H1 (cell line): Measurements from ENCODE around the gene PEPD. TPM values are rescaled to one million over a fixed set of nuclear protein-coding genes. Genes with fewer than 3 reads are reported as not detected.

Experiments
- CTCF ChIA-PET: fragments of 300-600 bp; sonication (Branson Sonifier 250); formaldehyde crosslinking; loops from one replicate; lab custom pipeline; 2021; ENCODE audit not compliant: partially characterized antibody; lab: Charles Lee
- POLR2A ChIA-PET: fragments of 300-600 bp; sonication (Branson Sonifier 250); formaldehyde crosslinking; loops from one replicate; lab custom pipeline; 2021; ENCODE audit warnings: inconsistent platforms; ENCODE audit not compliant: partially characterized antibody; lab: Charles Lee
- DNase-seq, 2 experiments: peaks; one replicate each; pipeline versions ENCODE4 v3.0.0 to v3.0.0-alpha.2; 2010 to 2022; ENCODE audit warnings: low spot score in 2 of 2, low read depth in 1 of 2, mixed read lengths in 1 of 2
- FAIRE-seq: peaks from 2 replicates; lab custom pipeline; 2011; peaks lifted over from hg19 to GRCh38; lab: Jason Lieb, UNC
- H2AFZ ChIP-seq: 2 replicates; pipeline ENCODE4 v1.8.1; 2012; ENCODE audit warnings: low read length, inconsistent platforms
- H2AK5ac ChIP-seq: 2 replicates; pipeline ENCODE4 v1.6.1; 2013; ENCODE audit warnings: low read depth, low read length
- H2BK120ac ChIP-seq: replicated peaks from 2 replicates; pipeline ENCODE3; 2013; ENCODE audit warnings: low read depth, low read length, inconsistent platforms
- H2BK12ac ChIP-seq: 2 replicates; pipeline ENCODE4 v1.6.1; 2013; ENCODE audit warnings: low read depth, low read length
- H2BK15ac ChIP-seq: 2 replicates; pipeline ENCODE4 v1.6.1; 2013; ENCODE audit warnings: low read length
- H2BK20ac ChIP-seq: 2 replicates; pipeline ENCODE4 v1.6.1; 2013; ENCODE audit warnings: low read length
- H2BK5ac ChIP-seq: 2 replicates; pipeline ENCODE4 v1.6.1; 2013; ENCODE audit warnings: low read depth, low read length
- H3K14ac ChIP-seq: 2 replicates; pipeline ENCODE4 v1.6.1; 2013; ENCODE audit warnings: inconsistent platforms; ENCODE audit not compliant: insufficient read length
- H3K18ac ChIP-seq: 2 replicates; pipeline ENCODE4 v1.6.1; 2013; ENCODE audit warnings: low read length; ENCODE audit errors: extremely low read depth
- H3K23ac ChIP-seq: 2 replicates; pipeline ENCODE4 v1.6.1; 2013; ENCODE audit warnings: inconsistent platforms; ENCODE audit not compliant: insufficient read length
- H3K23me2 ChIP-seq: 2 replicates; pipeline ENCODE4 v1.6.1; 2013; ENCODE audit warnings: low read depth, low read length
- H3K27ac ChIP-seq: 2 replicates; pipeline ENCODE4 v1.6.1; 2011; ENCODE audit warnings: low read depth, low read length, inconsistent platforms
- H3K27me3 ChIP-seq, 4 experiments: replicated peaks in 1 of 4; 1 replicate in 1 of 4; 2 replicates in 3 of 4; pipeline versions ENCODE4 v1.6.1 to v1.8.1; 2011 to 2013; ENCODE audit warnings: low read length in 3 of 4, mild to moderate bottlenecking in 3 of 4, inconsistent platforms in 2 of 4, mixed read lengths in 2 of 4, moderate library complexity in 1 of 4; ENCODE audit not compliant: control insufficient read depth in 3 of 4, insufficient read depth in 3 of 4; ENCODE audit errors: extremely low read depth in 1 of 4
- H3K36me3 ChIP-seq, 4 experiments: 2 replicates each; pipeline versions ENCODE4 v1.6.1 to v1.8.1; 2011 to 2013; ENCODE audit warnings: mild to moderate bottlenecking in 4 of 4, low read length in 3 of 4, moderate library complexity in 2 of 4, control low read depth in 1 of 4, inconsistent platforms in 1 of 4; ENCODE audit not compliant: insufficient read depth in 4 of 4, control insufficient read depth in 2 of 4
- H3K4ac ChIP-seq: replicated peaks from 2 replicates; pipeline ENCODE3; 2013; ENCODE audit warnings: low read length, low read depth, mixed read lengths, inconsistent platforms; ENCODE audit not compliant: insufficient read length
- H3K4me1 ChIP-seq, 4 experiments: replicated peaks in 1 of 4; 1 replicate in 1 of 4; 2 replicates in 3 of 4; pipeline versions ENCODE4 v1.6.1 to v1.8.1; 2011 to 2013; ENCODE audit warnings: low read length in 3 of 4, inconsistent platforms in 2 of 4, mixed read lengths in 1 of 4; ENCODE audit not compliant: insufficient read depth in 4 of 4, control insufficient read depth in 3 of 4
- H3K4me2 ChIP-seq, 2 experiments: 2 replicates each; pipeline versions ENCODE4 v1.6.1 to v1.8.1; 2011 to 2013; ENCODE audit warnings: low read depth in 2 of 2, low read length in 2 of 2, control low read depth in 1 of 2, inconsistent platforms in 1 of 2, mild to moderate bottlenecking in 1 of 2; ENCODE audit not compliant: insufficient read depth in 1 of 2
- H3K4me3 ChIP-seq, 4 experiments: fragments of 200-600, 300-600 bp in 1 of 4; sonication (generic), shearing (Covaris generic), sonication (Bioruptor Twin) in 1 of 4; 2 replicates each; pipeline versions ENCODE4 v1.5.1 to v1.8.1; 2011 to 2016; ENCODE audit warnings: low read length in 4 of 4, low read depth in 3 of 4, control low read depth in 2 of 4, inconsistent platforms in 2 of 4, mild to moderate bottlenecking in 2 of 4, mixed read lengths in 1 of 4, moderate library complexity in 1 of 4; ENCODE audit not compliant: insufficient read depth in 2 of 4; ENCODE audit errors: extremely low read depth in 1 of 4
- H3K56ac ChIP-seq: replicated peaks from 2 replicates; pipeline ENCODE3; 2013; ENCODE audit warnings: low read depth, mild to moderate bottlenecking, mixed read lengths, low read length, inconsistent platforms; ENCODE audit not compliant: insufficient read length
- H3K79me1 ChIP-seq: 2 replicates; pipeline ENCODE4 v1.6.1; 2013; ENCODE audit warnings: low read depth, low read length, control low read depth
- H3K79me2 ChIP-seq, 2 experiments: 2 replicates each; pipeline versions ENCODE4 v1.6.1 to v1.8.1; 2012 to 2013; ENCODE audit warnings: low read length in 2 of 2, mild to moderate bottlenecking in 2 of 2, inconsistent platforms in 1 of 2; ENCODE audit not compliant: insufficient read depth in 2 of 2, control insufficient read depth in 1 of 2
- H3K9ac ChIP-seq, 4 experiments: replicated peaks in 1 of 4; 1 replicate in 1 of 4; 2 replicates in 3 of 4; pipeline versions ENCODE4 v1.6.1 to v1.8.1; 2011 to 2013; ENCODE audit warnings: low read depth in 3 of 4, low read length in 3 of 4, control low read depth in 2 of 4, mild to moderate bottlenecking in 2 of 4, moderate library complexity in 2 of 4, inconsistent platforms in 1 of 4; ENCODE audit errors: extremely low read depth in 1 of 4
- H3K9me3 ChIP-seq, 2 experiments: 2 replicates each; pipeline versions ENCODE4 v1.6.1 to v1.8.1; 2012 to 2013; ENCODE audit warnings: mild to moderate bottlenecking in 2 of 2, moderate library complexity in 2 of 2, control low read depth in 1 of 2, inconsistent platforms in 1 of 2, low read depth in 1 of 2, low read length in 1 of 2, mixed read lengths in 1 of 2; ENCODE audit not compliant: insufficient read depth in 2 of 2
- H4K20me1 ChIP-seq, 2 experiments: replicated peaks in 1 of 2; 2 replicates each; pipeline versions ENCODE3 to v1.8.1; 2011 to 2013; ENCODE audit warnings: inconsistent platforms in 2 of 2, low read length in 2 of 2, mild to moderate bottlenecking in 1 of 2; ENCODE audit not compliant: insufficient read depth in 2 of 2, control insufficient read depth in 1 of 2
- H4K5ac ChIP-seq: 2 replicates; pipeline ENCODE4 v1.6.1; 2013; ENCODE audit warnings: low read length, low read depth, mixed read lengths, inconsistent platforms; ENCODE audit not compliant: insufficient read length
- H4K8ac ChIP-seq: 2 replicates; pipeline ENCODE4 v1.8.0; 2013; ENCODE audit warnings: mild to moderate bottlenecking, moderate library complexity, low read length, inconsistent platforms; ENCODE audit not compliant: insufficient read depth; ENCODE audit errors: extremely low read depth
- H4K91ac ChIP-seq: replicated peaks from 2 replicates; pipeline ENCODE3; 2013; ENCODE audit warnings: low read length, mixed read lengths, inconsistent platforms; ENCODE audit not compliant: insufficient read length
- CBX8 ChIP-seq: fragments of 300-800, 300-1000 bp; sonication (generic); IDR thresholded peaks from 2 replicates; pipeline ENCODE4 v1.7.1; 2016; ENCODE audit warnings: low read depth, low read length, borderline replicate concordance
- CREB1 ChIP-seq: IDR thresholded peaks from 2 replicates; pipeline ENCODE4 v1.6.1; 2012; ENCODE audit warnings: inconsistent platforms
- SP4 ChIP-seq: IDR thresholded peaks from 2 replicates; pipeline ENCODE4 v1.6.1; 2012; ENCODE audit warnings: low read length, inconsistent platforms
- TAF1 ChIP-seq: IDR thresholded peaks from 2 replicates; pipeline ENCODE4 v1.6.1; 2011; ENCODE audit warnings: mild to moderate bottlenecking, low read depth, low read length
- YY1 ChIP-seq: IDR thresholded peaks from 2 replicates; pipeline ENCODE4 v1.6.1; 2011; ENCODE audit warnings: low read depth, mild to moderate bottlenecking, low read length
- WGBS, 2 experiments: shearing (Covaris generic) in 1 of 2; methylation state at CpG; one replicate each; pipeline versions ENCODE4 v1.1.6 to v1.1.7; 2013 to 2015; ENCODE audit warnings: low lambda C conversion rate in 2 of 2, mixed read lengths in 2 of 2, inconsistent platforms in 1 of 2, low coverage in 1 of 2, missing lambda C conversion rate in 1 of 2; ENCODE audit not compliant: insufficient replicate concordance in 2 of 2, insufficient coverage in 1 of 2, insufficient read length in 1 of 2; ENCODE audit errors: extremely low coverage in 1 of 2, missing lambda C conversion rate in 1 of 2; 5-methylcytosine and 5-hydroxymethylcytosine counted together
- polyA plus RNA-seq, 7 experiments: library from polyadenylated mRNA; depleted of rRNA in 3 of 7; stranded (reverse) in 5 of 7; unstranded in 2 of 7; fragments of >200 nt in 5 of 7; fragments of 200-250 nt in 2 of 7; gene quantifications; 1 replicate in 5 of 7; 2 replicates in 1 of 7; 4 replicates in 1 of 7; pipeline versions ENCODE4 v1.2.1 to v1.2.3, GENCODE V29; 2011 to 2013; ENCODE audit warnings: missing spikeins in 2 of 7, mixed read lengths in 2 of 7
- total RNA-seq: library from RNA; stranded (reverse); fragmentation: NEBNext Ultra II Directional; extraction: Animal tissue kit (Norgen Biotek cat#: 25700); gene quantifications from 2 replicates; pipeline ENCODE4 v1.2.1, GENCODE V29; 2021

PEPD gene
- total and polyA plus RNA-seq, 2 of the 8 experiments (the other 6 are each of a cell fraction or from before 2014, with no cell fraction given), result 84.1 to 178 TPM

DNA sequence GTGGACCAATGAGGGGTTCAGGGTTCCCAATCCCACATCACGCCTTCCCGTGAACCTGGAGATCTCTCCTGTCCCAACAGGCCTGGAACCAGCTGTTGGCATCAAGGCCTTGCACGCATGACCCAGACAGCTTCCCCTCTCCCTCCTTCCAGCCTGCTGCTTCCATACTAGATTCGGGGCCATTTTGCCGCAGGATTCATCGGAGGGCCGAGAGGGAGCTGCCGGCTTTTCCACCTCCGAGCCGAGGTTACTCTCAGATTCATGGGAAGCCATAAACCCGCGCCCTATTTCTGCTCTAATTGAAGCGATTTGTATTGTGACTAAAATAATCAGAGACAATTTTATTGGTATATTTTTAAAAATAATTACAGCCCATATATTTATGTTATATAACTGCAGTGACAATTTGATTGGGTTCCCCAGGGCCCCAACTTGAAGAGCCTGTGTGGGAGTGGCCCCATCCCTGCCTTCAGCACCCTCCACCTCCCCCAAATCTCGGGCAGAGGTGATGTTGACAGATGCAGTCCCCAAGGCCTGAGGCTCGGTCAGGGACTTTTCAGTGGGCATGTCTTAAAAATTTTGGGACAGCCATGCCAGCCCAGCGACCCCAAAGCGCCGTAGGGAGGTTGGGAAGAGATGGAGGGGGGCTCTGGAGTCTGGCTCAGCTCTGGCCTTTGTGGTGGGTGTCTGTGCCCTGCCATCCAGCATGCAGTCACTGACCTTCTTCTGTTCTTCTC is 30.8 kb upstream of the PEPD start:
- Histone ChIP-seq H3K4me2 (no peak overlapping the region), H3K36me3 (no peaks in the 10 kb centered on the region), H2AFZ (no peak overlapping the region), H3K4ac (no peak overlapping the region), H3K79me2 (no peaks in the 10 kb centered on the region), H3K56ac (no peak overlapping the region), H2BK5ac (no peak overlapping the region), H2BK15ac (no peak overlapping the region), H3K14ac (no peak overlapping the region), H4K20me1 (no peaks in the 10 kb centered on the region), H2BK12ac (no peak overlapping the region), H3K18ac (no peak overlapping the region), H3K23ac (no peak overlapping the region), H3K23me2 (no peaks in the 10 kb centered on the region), H3K27me3 (no peaks in the 10 kb centered on the region), H3K79me1 (no peaks in the 10 kb centered on the region), H2BK20ac (no peak overlapping the region), H3K27ac (no peak overlapping the region), H4K91ac (no peak overlapping the region), H3K9me3 (no peaks in the 10 kb centered on the region), H2BK120ac (no peak overlapping the region), H3K4me3 (no peak overlapping the region), H4K5ac (no peak overlapping the region), H3K9ac (no peak overlapping the region), H2AK5ac (no peak overlapping the region), H3K4me1 (peaks cover 0 to 11% (median 0%) of the 10 kb centered on the region in 4 experiments; a peak in 3 of 7 replicates), H4K8ac (no peak overlapping the region)
- FAIRE-seq (no peak), DNase-seq (no peak)
- WGBS, 2 experiments, result 94% methylated on average over 17 of the region's 18 CpGs; no CpG with 5 or more reads in 1 of the 2 experiments
- CTCF ChIA-PET, result interaction anchor here (1.0 to 1.1 kb wide), 2 partner anchors 122 to 136 kb away, joined by 3 read pairs; no protein-coding TSS in a partner anchor
- POLR2A ChIA-PET, result no interaction called here
- TF ChIP-seq TAF1 (no peak), SP4 (no peak), YY1 (no peak), CBX8 (no peak), CREB1 (no peak)
